HS-5 (cell line): ENCODE measurements around the gene DPP9.
"Not testable (repeated sequence)": the region's sequence is repeated elsewhere in the genome, so short reads cannot be mapped to it uniquely, and the experiment has no call there.

Experiments
- DNase-seq: peaks from one replicate; pipeline ENCODE4 v3.0.0-alpha.2; 2012; ENCODE audit warnings: low read depth

The DPP9 gene

DNA sequence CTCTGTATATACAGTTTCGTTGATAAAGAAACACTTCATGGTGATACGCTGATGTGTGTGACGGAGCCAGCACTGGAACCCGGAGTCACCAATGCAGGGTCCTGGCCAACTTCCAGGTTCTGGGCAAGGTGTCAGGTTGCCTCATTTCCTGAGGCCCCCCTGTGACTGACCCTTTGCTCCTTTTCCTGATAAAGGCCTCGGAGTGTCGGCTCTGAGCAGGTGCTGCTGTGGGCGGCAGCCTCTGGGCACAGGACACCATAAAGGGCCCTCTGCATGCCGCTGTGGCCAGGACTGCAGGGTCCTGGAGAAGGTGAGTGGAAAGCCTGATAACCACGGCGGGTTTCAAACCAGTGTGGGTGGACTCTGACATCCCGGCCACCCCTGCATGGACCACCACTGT, 36.2 kb downstream of the DPP9 start:
- DNase-seq, result no peak

DNA sequence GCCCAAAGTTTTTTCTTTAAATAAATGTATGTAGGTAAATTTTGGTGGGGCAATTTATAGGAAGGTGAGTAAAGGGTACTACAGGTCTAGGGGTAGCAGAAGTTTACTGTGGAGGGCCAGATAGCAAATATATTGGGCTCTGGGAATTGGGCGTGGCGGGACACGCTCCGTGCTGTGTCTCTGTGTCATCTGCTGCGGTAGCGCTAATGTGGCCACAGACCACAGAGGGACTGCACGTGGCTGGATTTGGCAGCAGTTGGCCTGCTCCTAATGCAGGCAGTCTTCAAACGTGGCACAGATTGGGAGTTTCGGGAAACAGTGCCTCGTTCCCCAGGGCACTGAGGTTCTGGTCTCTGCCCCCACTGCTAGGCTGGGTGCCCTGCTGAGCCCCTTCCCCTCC, 36.9 kb downstream of the DPP9 start:
- DNase-seq, result no peak

DNA sequence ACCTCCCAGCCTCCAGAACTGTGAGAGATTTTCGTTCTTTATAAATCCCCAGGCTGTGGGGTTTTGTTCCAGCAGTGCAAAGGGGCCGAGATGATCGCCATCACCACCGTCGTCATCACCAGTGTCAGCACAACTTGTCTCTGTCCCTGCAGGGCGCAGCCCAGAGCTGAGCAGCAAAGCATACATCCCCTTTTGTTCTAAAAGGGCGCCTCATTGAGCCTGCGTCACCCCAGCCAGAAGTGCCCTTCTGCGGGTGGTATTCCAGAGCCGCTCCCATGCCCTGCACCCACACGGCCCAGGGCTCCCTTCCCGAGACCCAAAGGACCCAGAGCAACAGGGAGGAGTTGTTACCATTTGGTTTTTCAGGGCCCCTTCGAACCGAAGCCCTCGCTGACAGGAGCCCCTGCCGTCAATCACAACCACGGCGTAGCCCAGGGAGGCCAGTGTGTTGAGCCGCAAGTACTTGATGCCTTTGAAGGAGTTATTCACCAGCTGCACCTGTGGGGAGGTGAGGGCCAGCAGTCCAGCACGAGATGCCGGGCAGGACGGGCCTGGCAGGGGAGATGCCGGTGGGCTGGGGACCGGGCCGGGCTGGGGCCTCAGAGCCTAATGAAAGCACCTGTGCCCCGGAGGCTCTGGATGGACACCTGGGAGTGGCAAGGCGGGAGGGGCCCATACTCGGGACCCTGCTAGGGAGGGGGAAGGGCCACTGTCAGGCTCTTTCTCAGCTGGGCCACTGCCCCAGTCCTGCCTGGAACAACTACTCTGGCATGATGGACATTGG, 39.1 kb downstream of the DPP9 start:
- DNase-seq, result no peak

DNA sequence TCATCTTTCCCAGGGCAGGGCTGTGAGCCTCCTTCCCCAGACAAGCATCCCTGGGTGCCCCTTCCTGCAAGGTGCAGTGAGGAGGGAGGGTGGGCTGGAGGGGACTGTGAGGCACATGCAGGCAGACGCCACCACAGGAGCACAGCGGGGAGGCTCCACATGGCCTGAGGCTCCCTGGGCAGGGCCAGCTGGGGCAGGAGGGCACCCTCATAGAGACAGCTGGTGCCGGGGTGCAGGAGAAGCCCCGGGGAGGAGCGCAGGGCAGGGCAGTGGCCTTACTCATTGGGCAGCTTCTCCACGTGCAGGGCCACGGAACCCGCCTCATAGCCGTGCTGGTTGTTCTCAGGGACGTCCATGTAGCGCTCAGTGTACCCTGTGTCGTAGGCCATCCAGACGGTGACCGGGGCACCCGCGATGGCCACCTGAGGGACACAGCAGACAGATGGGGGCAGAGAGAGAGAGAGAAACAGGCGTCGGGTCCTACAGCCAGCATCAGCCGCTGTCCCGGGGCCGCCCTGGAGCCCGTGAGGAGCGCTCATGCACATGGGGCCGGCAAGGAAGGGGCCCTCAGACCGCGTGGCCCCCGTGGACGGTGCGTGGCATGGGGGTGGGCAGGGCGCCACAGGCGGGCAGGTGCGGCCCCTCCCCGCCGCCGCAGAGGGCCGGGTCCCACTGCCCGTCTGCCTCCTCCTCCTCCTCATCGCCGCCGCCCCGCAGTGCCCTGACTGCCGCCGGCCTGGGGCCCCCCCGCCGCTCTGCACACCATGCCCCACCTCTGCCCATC, 41.0 kb downstream of the DPP9 start:
- no peak for DNase-seq

DNA sequence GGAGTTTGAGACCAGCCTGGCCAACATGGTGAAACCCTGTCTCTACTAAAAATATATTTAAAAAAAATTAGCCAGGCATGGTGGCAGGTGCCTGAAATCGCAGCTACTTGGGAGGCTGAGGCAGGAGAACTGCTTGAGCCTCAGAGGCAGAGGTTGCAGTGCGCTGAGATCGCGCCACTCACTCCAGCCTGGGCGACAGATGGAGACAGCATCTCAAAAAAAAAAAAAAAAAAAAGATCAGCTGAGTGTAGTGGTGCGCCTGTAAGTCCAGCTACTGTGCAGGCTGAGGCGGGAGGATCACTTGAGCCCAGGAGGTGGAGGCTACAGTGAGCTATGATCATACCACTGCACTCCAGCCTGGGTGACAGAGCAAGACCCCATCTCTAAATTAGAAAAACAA, 43.6 kb downstream of the DPP9 start:
- not testable (repeated sequence) for DNase-seq

DNA sequence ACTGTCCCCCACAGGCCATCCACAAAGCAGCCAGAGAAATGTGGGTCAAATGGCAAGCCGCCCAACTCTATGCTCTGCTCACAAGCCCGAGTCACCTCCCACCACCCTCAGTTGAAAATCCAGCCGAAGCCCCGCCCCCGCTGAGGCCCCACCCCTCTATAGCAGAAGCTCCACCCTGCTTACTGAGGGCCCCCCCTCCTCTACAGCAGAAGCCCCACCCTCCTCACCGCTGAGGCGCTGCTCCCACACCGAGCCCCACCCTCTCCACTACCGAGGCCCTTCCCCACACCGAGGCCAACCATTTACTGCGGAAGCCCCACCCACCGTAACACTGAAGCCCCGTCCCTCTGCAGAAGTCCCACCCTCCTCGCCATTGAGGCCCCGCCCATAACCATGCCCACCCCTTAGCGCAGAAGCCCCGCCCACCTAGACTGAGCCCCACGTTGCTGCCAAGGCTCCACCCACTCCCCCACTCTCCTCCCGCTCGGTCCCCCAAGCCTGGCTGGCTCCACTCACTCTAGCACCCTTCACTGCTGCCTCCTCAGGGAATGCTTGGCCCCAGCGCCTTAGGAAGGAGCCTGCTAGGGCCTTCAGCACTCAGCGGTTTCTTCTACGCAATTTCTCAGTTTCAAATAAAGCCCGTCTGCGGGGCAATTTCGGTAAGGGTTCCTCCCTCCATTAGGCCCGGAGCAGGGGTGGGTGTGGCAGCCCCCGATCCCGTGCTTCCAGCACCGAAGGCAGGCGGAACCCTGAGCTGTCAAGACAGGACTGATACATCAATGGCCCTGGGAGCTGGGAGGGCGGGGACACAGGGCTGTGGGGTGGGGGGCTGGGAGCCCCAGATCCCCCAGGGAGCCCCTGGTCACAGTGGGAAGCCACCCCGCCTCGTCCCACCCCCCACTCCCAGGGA, 44.5 kb downstream of the DPP9 start:
- DNase-seq, result no peak

DNA sequence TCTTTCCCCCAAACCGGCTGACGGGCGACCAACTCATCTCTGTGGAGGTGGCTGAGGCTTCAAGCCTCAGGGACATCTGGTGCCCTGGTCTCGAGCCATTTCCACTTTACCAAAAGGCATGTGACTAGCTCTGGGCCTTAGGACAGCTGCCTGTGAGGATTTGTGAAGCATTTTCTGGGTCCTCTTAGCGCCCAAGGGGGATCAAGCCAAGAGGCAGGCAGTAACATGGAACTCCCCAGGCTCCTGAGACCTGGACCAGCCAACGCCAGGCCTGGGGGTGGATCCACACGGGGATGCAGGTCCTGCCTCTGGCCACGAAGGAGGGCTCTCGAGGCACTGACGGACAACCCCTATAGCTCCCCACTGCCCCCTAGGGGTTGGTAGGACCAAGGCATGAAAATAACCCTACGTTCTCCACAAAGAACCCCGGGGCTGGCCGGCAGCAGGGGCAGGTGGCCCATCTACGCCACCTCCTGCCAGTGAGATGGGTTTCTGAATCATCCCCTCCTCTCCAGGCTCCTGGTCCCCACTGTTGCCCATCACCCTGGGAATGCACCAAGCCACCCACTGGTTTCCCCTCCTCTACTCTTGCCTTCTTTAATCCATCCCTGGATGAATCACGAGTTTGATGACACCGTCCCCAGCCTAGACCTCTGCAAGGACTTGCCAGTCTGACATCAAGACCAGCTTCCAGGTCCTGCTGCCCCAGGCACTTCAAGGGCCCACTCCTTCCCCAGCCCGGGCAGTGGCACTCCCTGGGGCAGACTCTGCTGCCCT, 46.5 kb downstream of the DPP9 start:
- no peak for DNase-seq

DNA sequence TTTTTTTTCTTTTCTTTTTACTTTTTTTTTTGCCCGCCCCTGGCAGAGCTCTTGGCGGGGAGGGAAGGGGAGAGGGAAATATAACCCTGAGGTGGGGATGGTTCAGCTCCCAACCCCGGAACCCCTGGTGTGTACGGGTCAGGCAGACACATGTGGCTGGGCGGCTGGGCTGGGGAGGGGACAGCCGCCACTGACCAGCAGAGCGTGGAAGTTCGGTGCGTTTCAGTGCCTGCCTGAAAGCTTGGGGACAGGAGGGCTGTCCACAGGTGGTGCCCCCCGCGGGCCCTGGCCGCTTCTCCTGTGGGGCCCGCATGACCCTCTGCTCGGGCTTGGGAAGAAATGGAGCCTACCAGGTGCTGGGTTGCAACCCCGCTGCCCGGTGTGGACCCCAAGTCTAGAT, 48.3 kb downstream of the DPP9 start:
- no peak for DNase-seq

DNA sequence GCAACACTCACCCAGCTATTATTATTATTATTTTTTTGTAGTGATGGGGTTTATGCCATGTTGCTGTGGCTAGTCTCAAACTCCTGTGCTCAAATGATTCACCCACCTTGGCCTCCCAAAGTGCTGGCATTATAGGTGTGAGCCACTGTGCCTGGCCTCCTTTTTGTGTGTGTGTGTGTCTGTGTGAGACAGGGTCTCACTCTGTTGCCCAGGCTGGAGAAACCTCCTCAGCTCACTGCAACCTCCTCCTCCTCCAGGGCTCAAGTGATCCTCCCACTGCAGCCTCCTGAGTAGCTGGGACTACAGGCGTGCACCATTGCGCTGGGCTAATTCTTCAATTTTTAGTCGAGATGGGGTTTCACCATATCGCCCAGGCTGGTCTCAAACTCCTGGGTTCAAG, 49.9 kb downstream of the DPP9 start:
- no peak for DNase-seq

DNA sequence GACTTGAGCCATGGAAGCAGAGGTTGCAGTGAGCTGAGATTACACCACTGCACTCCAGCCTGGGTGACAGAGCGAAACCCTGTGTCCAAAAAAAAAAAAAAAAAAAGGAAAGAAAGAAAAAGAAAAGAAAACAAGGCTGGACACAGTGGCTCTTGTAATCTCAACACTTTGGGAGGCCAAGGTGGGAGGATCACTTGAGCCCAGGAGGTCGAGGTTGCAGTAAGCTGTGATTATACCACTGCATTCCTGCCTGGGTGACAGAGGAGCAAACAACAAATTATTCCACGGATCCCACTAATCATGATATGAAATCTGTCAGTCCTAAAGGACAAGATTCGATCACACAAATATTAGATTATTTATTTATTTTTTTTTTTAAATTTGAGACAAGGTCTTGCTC, 50.4 kb downstream of the DPP9 start:
- no peak for DNase-seq

DNA sequence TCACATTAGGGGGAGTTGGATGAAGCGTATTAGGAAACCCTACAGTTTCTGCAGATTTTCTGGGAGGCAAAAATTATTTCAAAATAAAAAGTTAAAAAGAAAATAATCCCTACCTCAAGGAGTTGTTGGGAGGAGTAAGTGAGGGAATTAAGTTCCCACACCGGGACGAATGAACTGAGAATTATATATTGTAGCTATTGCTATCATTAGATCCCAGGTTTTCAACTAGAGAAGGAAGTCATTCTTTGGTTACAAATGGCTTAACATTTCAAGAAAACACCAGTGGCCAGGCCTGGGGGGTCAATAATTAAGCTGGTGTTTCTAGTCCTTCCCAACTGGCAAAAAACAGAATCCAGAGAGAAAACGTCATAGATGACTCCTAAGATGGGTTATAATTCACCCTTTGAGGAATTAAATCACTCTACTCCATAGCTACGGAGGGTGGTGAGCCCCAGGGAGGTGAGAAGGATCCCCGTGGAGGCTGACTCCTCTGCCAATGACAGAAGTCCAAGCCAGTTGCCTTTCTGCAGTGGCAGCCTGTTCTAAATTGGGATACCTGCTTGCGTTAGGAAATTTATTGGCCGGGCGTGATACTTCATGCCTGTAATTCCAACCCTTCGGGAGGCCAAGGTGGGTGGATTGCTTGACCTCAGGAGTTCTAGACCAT, 52.3 kb downstream of the DPP9 start:
- DNase-seq, result no peak

DNA sequence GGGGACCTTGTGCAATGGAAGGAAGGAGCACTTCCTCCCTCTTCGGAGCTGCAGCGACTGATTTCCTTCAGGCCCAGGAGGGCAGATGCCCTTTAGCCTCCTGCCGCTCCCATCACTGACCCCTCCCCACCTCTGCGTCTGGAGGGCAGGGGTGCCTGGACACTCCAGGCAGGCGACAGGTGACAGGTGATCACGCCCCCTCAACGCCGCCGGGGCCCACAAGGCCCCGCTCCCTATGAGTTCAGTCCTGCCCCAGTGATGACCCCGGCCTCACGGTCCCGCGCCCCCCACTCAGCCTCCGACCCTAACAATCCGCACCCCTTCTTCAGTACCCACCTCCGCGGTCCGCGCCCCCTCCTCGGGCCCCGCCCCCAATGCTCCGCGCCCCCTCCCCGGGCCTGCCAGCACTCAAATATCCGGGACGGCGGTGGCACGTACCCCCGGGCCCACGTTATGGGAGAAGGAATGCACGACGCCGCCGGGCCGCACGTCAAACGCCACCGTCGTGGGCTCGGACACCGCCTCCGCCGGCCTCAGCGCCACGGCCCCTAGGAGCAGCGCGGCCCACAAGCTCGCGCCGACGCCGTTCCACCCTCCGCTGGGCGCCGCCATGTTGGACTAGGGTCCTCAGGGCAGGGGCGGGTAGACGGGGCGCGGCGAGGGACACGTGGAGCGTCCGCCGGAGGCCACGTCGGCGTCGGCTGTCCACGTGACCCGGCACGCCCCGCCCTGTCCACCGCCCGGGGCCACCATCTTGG, 53.7 kb downstream of the DPP9 start, which contains the start of gene MYDGF:
MYDGF (minus strand) TSS at position 620 of the 758 bp plus-strand sequence; CDS start at position 612, 8 bp downstream.
- peak; percentile 47 for DNase-seq

DNA sequence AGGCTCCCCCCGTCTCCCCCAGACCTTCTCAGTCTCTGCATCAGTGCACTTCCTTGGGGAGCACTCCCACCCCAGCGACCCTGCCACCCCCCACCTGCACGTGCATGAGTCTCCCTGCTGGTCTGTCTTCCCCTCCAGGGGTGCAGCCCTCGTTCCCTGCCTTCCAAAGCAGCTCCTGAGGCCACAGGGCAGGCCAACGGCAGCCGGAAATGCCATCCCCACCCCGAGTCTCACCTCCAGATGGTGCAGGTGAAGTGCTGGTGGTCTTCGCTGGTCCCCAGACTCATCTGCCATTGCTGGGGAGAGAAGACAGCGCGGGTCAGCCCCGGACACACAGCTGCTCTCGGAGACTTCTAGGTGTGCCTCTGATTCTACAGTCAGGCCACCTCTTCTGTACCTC, 59.0 kb downstream of the DPP9 start:
- no peak for DNase-seq

DNA sequence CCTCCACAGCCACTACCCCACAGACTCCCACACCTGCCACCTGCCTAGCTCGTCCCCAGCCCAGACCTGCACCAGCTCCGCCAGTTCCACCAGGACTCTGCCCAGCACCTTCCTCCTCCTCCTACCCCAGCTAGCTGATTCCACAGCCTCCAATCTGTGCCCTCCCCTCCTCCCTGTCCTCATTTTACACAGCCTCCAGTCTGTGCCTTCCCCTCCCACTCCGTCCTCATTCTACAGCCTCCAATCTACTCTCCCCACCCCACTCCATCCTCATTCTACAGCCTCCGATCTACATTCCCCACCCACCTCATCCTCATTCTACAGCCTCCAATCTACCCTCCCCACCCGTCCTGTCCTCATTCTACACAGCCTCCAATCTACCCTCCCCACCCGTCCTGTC, 60.8 kb downstream of the DPP9 start:
- DNase-seq, result no peak

DNA sequence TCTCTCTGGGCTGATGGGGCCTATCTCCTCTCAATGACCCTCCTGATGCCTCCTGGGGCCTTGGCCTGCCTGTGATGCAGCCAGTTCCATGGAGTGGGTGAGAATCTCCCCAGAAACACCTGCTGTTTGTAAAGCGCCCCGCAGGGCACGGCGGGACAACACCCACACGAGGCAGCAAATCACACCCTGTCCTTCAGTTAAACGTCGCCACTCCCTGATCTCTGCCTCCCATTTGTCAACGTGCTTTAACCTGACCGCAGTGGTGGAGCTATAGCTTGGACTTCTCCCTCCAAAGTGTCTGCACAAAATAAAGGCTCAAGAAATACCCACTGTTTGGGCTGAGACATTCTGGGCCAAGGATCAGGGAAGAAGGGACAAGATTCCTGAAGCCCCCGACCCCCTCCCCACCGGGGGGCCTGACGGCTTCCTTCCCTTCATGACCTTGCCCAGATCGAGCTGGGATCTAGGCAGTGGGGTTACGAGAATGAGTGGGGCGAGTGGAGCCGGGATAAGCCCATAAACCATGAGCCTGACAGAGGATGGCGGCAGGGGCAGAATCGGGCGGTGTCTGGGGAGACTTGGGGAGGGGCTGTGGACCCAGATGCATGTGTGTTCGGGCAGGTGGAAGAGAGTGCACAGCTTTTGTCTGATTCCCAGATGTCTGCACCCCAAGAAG, 61.5 kb downstream of the DPP9 start:
- DNase-seq, result no peak

DNA sequence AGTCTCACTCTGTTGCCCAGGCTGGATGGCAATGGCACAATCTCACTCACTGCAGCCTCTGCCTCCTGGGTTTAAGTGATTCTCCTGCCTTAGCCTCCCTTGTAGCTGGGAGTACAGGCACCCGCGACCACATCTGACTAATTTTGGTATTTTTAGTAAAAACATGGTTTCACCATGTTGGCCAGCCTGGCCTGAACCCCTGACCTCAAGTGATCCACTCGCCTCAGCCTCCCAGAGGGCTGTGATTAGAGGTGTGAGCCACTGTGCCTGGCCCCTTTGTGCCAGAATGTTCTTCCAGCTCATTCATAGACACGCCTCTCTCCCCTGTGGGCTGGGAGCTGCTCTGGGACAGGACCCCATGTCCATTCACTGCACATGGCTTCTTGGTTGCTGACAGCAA, 62.6 kb downstream of the DPP9 start:
- no peak for DNase-seq

DNA sequence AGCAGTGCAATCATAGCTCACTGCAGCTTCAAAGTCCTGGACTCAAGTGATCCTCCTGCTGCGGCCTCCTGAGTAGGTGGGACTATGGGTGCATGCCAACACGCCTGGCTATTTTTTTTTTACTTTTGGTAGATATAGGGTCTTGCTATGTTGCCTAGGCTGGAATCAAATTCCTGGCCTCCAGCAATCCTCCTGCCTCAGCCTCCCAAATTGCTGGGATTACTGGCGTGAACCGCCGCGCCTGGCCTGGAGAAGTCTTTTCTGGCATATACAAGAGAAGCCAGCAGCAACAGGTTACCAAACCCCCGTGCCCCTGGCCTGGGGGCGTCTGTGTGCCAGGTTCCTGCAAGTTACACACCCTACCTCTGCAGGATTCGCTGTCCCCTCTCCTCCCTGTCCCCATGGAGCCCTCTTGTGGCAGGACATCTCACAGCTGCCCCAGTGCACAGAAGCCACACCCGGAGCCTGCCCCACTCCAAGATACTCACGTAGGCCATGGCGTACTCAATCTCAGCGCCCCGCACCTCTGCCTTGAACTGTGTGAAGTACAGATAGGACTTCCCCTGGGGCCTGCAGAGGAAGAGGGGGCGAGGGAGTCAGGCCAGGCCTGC, 63.4 kb downstream of the DPP9 start:
- no peak for DNase-seq

DNA sequence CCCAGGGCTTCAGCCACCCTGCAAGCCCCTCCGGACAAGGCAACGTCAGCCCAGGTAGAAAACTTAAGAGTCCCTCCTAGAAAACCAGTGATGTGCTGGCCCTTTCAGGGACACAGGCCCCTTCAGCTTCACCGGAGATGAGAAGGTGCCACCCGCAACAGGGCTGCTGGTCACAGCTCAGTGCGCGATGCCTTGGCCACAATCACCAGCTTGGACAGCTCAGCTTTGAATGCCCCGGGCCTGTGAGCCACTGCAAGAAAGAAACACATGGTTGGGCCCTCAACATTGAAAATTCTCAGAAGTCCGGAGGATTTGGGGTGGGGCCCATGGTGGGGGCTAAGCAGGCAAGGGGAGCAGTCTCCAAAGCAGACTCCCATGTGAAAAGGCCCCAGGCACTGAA, 65.8 kb downstream of the DPP9 start:
- no peak for DNase-seq

DNA sequence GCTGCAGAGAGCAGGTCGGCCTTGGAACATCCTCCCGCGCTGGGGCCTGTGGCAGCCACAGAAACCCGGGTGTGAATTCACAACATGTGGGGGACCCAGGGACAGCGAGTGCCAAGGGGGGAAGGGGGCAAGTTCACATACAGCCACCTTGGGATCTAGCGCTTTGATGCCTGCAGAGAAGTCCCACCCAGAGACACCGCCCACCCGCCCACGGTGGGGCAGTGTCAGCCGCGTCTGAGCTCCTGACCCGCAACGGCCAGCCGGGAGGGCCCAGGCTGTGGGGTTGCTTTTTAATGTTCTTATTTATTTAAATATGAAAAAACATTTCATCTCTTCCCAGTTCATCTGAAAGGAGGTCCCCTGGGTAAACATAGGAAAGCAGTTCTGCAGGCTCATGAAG, 66.4 kb downstream of the DPP9 start:
- no peak for DNase-seq
